ENCODE measurements around the gene NCOA4.

GRCh38 chr10:46033602-46034011, 3.2 kb upstream of the NCOA4 start:
- TF ChIP-seq CTCF (IDR thresholded peaks at IDR 0.05) (no peak), POLR2A (IDR thresholded peaks at IDR 0.05) (no peak)

Measured in right lobe of liver (tissue), 4 donors.